ENCODE data around the gene COG8. TPM values are rescaled to one million over a fixed set of nuclear protein-coding genes. Genes with fewer than 3 reads are reported as not detected.

The COG8 gene
- total RNA-seq, 1 donor from 2014 or later, result 39.0 TPM

- intact Hi-C loops (cut with micrococcal nuclease), result no loop called here
These were observed 7.3 kb upstream of the COG8 start for GRCh38 chr16:69346683-69347082.

DNA sequence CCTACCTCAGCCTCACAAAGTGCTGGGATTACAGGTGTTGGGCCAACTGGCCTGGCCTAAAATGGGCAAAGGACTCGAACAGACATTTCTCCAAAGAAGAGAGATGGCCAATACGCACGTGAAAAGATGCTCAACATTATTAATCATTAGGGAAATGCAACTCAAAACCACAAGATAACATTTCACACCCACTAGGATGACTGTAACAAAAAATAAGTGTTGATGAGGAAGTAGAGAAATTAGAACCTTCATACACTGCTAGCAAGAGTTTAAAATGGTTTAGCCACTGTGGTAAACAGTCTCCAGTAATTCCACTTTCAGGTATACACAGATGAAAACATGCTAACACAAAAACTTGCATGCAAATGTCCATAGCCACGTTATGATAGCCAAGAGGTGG, 6.6 kb upstream of the COG8 start:
- intact Hi-C loops (cut with micrococcal nuclease), result no loop called here

- intact Hi-C loops (cut with micrococcal nuclease), result no loop called here
These were observed 4.8 kb upstream of the COG8 start for GRCh38 chr16:69344171-69344570.

GRCh38 chr16:69340095-69340644, 806 bp upstream of the COG8 start:
- intact Hi-C loops (cut with micrococcal nuclease), result no loop called here

- intact Hi-C loops (cut with micrococcal nuclease), result loop anchor here (1.0 to 2.0 kb wide), 4 partner anchors 8 to 152 kb away; partner anchors contain the start of genes PDF, SNTB2 and VPS4A
These were observed 641 bp downstream of the COG8 start for GRCh38 chr16:69338557-69339288.

DNA sequence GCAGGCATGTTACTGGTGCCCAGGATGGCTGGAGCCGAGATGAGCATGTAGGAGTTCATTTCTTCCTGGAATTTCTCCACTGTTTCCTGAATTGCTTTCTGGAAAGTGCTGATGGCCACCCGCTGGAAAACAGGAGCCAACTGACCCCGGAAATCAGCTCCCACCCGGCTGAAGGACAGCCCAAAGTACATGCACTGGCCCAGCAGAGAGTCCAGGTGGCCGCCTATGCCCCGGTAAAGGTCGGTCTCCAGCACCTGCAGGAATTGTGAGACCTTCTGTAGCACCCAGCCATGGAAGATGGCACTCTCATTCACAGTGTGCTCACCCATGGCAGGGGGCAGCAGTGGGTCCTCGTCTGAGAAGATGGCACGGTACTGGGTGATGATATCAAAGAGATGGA, 4.7 kb downstream of the COG8 start:
- intact Hi-C loops (cut with micrococcal nuclease), result no loop called here

GRCh38 chr16:69330286-69331109, 8.9 kb downstream of the COG8 start, which contains the start of gene PDF:
Gene PDF (minus strand): TSS chr16:69330588. CDS start chr16:69330570, 18 bp downstream.
- intact Hi-C loops (cut with micrococcal nuclease), result loop anchor here (1.0 to 2.0 kb wide), 4 partner anchors 9 to 94 kb away; partner anchors contain the start of genes COG8, CYB5B, NIP7 and VPS4A

DNA sequence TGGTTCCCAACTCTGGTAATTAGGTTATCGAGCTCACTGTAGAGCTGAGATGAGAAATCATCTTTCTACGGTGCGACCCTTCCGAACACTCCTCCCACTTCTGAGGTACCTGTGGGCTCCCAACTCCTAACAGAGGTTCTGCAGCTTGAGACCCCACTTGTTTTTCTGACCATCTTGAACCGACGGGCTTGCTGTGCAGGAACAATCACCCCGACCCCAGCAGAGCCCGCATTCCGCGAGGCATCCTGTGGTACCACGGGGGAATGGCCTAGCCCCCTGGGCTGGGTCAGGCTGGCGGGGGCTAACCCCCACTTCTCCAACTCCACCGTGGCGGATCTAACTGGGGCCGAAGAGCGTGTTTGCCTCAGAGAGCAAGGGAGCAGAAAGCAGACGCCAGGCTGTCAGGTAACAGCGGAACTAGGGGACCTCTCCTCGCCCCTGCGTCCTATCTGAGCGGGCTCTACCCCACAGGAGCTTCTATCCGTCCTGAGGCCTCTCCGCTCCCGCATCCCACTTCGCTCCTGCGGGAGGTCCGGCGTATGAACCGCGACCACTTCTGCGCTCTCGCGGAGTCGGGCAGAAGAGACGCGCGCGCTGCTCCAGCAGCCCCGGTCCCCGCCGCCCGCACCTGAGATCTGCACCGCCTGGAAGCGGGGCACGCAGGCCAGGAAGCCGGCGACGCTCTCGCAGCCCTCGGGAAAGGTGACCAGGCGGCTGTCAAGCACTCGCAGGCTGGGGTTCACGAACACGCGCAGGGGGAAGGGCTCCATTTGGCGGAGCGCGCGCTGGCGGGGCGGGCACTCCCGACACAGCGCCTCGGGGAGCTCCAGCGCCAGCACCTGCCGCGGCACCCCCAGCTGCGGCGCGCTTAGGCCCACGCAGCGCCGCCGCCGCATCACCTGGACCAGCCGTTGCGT, 9.7 kb downstream of the COG8 start:
- intact Hi-C loops (cut with micrococcal nuclease), result loop anchor here (1.0 to 2.0 kb wide), 4 partner anchors 10 to 95 kb away; partner anchors contain the start of genes COG8, CYB5B, NIP7 and VPS4A

GRCh38 chr16:69328854-69329316, 10.5 kb downstream of the COG8 start:
- intact Hi-C loops (cut with micrococcal nuclease), result no loop called here

DNA sequence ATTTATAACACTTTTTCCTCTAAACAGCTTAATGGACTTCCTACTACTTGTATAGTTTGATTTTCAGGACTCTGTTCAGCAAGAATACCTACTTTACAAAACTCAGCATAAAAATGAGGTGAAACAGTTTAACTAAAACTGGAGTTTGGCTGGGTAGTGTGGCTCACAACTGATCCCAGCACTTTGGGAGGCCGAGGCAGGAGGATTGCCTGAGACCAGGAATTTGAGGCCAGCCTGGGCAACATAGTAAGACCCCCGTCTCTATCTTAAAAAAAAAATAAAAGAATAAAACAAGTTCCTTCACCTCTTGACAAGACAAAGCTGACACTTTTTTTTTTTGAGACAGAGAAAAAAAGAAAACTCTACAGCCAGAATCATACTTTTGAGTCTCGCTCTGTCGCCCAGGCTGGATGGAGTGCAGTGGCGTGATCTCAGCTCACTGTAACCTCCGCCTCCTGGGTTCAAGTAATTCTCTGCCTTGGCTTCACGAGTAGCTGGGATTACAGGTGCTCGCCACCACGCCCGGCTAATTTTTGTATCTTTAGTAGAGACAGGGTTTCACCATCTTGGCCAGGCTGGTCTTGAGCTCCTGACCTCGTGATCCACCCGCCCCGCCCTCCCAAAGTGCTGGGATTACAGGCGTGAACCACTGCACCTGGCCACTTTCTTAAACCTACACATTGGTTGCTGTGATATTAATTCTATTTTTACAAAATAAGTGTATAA, 11.6 kb downstream of the COG8 start:
- intact Hi-C loops (cut with micrococcal nuclease), result no loop called here

DNA sequence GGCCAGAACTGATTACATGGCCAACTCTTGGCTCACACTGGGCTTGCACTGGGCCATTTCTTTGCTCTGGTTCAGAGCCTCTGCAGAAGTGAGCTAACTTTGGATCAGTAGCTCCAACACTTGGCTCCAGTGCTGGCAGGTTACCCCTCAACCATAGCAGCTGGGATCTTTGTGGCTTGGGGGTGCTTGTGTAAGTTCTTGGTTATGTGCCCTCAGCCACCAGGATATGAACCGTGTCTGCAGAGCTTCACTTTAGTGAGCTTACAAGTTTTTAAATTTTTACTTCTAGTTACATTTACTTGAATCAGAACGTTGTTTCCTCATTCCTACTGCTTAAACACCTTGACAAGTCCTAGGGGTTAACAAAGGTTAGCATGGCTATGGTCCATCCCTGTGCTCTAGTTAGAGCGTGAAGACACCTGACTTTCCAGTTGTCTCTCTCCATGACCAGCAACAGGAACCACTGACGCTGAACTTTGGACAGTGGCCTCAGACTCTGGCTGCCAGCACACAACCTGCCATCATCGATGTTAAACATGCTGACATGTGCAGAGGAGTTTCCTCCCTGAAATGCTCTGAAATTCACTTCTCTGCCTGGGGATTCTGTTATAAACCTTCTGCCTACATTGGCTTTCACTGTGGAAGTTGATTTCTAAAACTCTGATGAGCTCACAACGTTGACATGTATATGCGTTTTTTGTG, 13.0 kb downstream of the COG8 start:
- intact Hi-C loops (cut with micrococcal nuclease), result no loop called here

GRCh38 chr16:69325784-69326171, 13.6 kb downstream of the COG8 start:
- intact Hi-C loops (cut with micrococcal nuclease), result no loop called here

- intact Hi-C loops (cut with micrococcal nuclease), result no loop called here
These were observed 14.6 kb downstream of the COG8 start for GRCh38 chr16:69324585-69325253.

DNA sequence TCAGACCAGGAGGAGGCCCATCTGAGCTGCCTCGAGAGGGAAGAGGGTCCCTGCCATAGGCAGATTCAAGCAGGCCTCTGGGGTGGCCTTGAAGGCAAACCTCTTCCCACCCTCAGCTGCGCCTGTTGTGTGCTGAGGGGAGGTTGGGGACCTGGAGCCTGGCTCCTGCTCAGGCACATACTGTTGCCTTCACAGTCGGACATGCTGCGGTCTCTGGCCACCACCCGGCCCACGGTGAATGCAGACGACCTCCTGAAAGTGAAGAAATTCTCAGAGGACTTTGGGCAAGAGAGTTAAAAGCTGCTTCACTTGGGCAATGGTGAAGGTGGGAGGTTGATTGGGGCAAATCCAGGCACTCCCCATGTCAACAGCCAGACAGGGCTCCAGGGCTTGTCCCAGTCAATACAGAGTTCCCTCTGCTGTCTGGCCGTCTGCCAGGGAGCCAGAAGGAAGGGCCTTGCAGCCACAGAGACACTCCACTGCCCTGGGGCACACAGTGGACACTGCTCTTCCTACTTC, 15.3 kb downstream of the COG8 start:
- intact Hi-C loops (cut with micrococcal nuclease), result no loop called here

DNA sequence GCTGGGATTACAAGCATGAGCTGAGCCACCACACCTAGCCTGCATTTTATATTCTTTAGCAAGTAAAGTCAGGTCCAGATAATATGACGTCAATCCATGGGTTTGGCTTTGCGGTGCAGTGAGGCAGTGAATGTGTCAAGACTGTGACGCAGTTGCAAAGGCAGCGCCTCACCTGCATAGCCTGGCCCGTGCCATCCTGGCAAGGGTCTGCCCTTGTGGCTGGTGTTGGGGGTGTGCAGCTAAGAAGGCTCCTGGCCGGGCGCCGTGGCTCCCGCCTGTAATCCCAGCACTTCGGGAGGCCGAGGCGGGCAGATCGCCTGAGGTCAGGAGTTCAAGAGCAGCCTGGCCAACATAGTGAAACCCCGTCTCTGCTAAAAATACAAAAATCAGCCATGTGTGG, 15.9 kb downstream of the COG8 start:
- intact Hi-C loops (cut with micrococcal nuclease), result no loop called here

DNA sequence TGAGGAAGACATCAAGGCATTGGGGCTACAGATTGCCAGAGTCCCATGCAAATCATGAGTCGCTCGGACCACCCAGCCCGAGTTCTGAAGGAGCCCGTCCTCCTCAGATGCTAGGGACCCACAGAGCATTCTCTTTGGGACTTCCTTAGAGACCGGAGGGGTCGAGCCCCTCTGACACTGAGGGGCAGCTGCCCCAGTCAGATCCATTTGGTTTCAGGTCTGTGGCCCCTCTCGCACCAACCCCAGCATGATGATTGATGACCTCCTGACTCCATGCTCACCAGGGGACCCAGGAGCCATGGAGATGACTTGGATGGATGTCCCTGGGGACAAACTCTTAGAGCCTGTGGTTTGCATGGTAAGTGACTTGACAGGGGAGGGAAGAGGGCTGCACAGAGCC, 17.0 kb downstream of the COG8 start:
- intact Hi-C loops (cut with micrococcal nuclease), result no loop called here

DNA sequence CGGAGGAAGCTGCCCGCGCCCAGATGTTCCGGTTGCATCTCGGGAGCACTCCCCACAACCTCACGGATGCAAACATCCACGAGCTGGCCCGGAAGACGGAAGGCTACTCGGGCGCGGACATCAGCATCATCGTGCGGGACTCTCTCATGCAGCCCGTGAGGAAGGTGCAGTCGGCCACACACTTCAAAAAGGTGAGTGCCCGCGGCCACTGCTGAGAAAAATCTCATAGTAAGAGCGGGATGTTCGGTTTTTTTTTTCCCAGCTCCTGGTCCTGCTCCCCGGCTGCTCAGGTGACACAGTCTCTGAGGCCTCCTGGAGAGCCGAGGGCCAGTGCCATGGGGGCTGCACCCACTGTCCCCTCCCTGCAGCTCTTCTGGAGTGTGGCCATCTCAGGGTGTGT, 18.3 kb downstream of the COG8 start:
- intact Hi-C loops (cut with micrococcal nuclease), result no loop called here

- intact Hi-C loops (cut with micrococcal nuclease), result no loop called here
These were observed 18.7 kb downstream of the COG8 start for GRCh38 chr16:69320740-69321073.
